SW480 (cell line): Measurements from ENCODE around the gene KRTAP10-8.
"Not testable (repeated sequence)": the region's sequence is repeated elsewhere in the genome, so short reads cannot be mapped to it uniquely, and the experiment has no call there.

Experiments used
- DNase-seq: peaks from one replicate; pipeline ENCODE4 v3.0.0-alpha.2; 2016; ENCODE audit warnings: low spot score

The KRTAP10-8 gene

GRCh38 chr21:44646366-44647221 lies 34.7 kb downstream of the KRTAP10-8 start, which contains the start of gene KRTAP10-11:
Gene KRTAP10-11, plus strand, starts transcription at chr21:44646414. Its CDS starts 45 bp downstream, at chr21:44646459.
- not testable (repeated sequence) for DNase-seq

- DNase-seq = no peak
Observed at GRCh38 chr21:44647222-44647552, 35.3 kb downstream of the KRTAP10-8 start.

GRCh38 chr21:44648557-44649311 lies 36.9 kb downstream of the KRTAP10-8 start:
- DNase-seq = no peak

- no peak for DNase-seq
Observed at GRCh38 chr21:44649521-44650100, 37.7 kb downstream of the KRTAP10-8 start.

GRCh38 chr21:44650265-44650972 lies 38.5 kb downstream of the KRTAP10-8 start:
- no peak for DNase-seq

GRCh38 chr21:44650973-44651675 lies 39.2 kb downstream of the KRTAP10-8 start:
- no peak for DNase-seq

DNA sequence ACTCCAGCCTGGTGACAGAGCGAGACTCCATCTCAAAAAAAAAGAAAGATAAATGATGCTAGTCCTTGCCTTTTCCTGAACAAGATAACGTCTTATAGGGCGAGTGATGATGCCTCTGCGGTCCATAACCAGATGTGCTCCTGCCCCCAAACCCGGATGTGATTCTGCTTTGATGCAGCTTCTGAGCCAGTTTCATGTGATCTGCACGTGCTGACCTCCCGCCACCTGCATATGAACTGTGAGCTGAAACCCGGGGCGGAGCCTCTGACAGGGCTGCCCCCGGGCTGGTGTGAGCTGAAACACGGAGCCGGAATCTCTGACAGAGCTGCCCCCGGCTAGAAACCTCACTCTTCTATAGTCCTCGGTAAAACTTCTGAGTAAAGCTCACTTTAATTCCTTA lies 41.2 kb downstream of the KRTAP10-8 start:
- no peak for DNase-seq

GRCh38 chr21:44653656-44654575 lies 42.0 kb downstream of the KRTAP10-8 start:
- no peak for DNase-seq

DNA sequence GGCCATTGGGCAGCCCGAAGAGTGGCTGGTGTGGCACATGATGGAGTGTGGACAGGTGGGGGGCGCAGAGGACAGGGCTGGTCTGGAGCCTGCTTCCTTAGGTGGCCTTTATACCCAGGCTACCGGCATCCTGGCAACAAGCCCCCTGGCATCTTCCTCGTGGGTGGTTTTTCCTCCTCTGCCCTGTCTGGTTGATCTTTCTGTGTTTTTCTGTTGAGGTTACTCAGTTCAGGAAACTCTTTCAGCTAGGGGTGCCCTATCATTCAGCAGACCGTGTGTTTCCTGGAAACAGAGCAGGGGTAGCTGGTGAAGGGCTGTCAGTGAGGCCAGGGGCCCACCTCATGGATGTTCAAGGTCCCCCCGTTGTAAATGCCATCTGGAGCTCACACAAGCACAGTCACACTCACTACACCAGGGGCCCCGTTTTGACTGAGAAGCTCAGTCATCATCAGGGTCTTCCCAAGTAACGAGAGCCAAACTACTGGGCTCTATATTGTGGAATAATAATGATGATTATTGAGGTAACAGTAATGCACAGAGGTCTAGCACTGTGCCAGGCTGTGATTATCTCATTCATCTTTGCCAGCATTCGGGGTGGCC lies 42.8 kb downstream of the KRTAP10-8 start, which contains the start of gene KRTAP12-4:
TSS of gene KRTAP12-4 (minus strand) at position 84 of the 600 bp plus-strand sequence. CDS start at position 39, 45 bp downstream.
- DNase-seq = no peak

DNA sequence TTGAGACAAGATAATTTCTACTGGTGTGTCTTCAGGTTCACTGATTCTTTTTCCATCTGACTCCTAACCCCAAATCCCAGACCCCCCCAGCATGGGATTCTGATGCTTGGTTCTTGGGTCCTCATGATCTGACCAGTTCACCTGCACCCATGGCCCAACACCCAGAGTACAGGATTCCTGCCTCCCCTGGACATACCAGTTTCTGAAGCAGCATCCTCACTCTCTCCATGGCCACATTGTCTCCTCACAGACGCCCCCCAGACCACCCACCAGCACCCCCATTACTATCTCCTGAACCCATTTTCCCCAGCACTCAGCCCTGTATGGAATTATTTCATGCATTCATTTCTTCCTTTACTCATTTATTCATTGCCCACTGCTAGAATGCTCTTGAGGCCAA lies 45.0 kb downstream of the KRTAP10-8 start:
- no peak for DNase-seq

GRCh38 chr21:44657635-44658540 lies 46.0 kb downstream of the KRTAP10-8 start, which contains the start of gene KRTAP12-3:
Gene KRTAP12-3, plus strand, starts transcription at chr21:44657932. Its CDS starts 48 bp downstream, at chr21:44657980.
- DNase-seq = no peak

- no peak for DNase-seq
Observed at GRCh38 chr21:44658541-44658910, 46.6 kb downstream of the KRTAP10-8 start.

GRCh38 chr21:44658913-44659595 lies 47.2 kb downstream of the KRTAP10-8 start:
- DNase-seq = peak; percentile 41

DNA sequence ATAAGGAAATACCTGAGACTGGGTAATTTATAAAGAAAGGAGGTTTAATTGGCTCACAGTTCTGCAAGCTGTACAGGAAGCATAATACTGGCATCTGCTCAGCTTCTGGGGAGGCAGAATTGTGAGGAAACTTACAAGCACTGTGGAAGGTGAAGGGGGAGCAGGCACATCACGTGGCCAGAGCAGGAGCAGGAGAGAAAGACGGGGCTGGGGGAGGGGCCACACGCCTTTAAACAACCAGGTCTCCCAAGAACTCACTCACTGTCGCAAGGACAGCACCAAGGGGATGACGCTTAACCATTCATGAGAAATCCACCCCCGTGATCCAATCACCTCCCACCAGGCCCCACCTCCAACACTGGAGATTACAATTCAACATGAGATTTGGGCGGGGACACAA lies 49.7 kb downstream of the KRTAP10-8 start:
- DNase-seq = not testable (repeated sequence)
